ENCODE measurements around the gene CYP26A1.
"Not testable (repeated sequence)": the region's sequence is repeated elsewhere in the genome, so short reads cannot be mapped to it uniquely, and the experiment has no call there.

Gene CYP26A1

GRCh38 chr10:93080350-93081046 lies 6.8 kb downstream of the CYP26A1 start:
- DNase-seq = peak; percentile 63

DNA sequence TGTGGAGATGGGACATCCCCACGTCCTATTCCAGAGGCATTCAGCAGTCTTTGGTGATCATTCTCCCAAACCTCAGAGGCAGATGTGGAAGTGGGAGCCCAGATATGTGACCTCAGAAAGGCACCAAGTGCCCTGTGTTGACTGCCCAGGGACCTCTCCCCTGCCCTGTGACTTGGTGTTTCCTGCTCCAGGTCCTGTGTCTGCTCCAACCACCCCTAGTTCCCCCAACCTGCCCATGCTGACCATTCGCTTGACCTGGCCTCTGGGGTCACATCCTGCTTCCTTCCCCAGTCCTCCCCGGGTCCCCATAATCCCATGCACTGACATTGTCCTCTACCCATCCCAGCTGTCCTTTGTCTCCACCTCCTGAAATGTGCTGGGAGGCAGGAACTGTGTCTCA lies 7.6 kb downstream of the CYP26A1 start:
- no peak for DNase-seq

DNA sequence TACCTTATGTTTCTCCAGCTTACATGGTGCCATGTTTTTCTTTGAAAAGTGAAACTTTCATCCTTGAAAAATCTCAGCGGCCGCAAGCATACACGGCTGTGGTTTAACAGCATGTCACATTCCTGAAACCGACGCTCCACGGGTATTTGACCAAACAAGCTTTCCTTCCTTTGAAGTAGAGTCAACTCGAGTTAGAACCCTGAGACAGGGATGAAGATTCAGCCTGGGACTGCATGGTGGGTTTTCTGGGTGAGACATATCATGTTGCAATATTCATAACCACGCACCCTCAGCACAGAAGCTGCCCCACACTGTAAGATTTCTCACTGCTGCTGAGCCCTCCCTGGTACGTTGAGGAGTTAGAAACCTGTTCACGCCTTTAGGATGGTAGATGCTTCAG lies 8.1 kb downstream of the CYP26A1 start:
- no peak for DNase-seq

- no peak for DNase-seq
These were observed 10.2 kb downstream of the CYP26A1 start for GRCh38 chr10:93083743-93084539.

GRCh38 chr10:93085272-93085859 lies 11.7 kb downstream of the CYP26A1 start:
- DNase-seq = no peak

DNA sequence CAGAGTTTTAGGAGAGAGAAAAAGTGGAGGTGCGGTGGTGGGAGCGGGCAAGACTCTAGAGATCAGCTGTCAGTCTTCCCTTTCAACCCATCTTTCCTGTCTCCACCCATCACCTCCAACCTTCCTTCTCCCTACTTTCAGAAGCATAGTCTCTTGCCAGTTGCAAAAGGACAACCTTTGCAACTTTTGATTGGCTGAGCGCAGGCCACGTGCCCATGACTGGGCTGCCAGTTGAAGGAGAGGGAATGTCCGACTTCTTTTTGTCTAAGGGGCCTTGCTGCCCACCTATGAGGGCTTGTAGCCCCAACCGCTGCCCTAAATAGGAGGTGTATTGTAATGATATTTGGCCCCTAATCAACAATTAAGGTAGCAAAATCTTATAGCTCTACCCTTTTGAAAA lies 12.6 kb downstream of the CYP26A1 start:
- DNase-seq = no peak

DNA sequence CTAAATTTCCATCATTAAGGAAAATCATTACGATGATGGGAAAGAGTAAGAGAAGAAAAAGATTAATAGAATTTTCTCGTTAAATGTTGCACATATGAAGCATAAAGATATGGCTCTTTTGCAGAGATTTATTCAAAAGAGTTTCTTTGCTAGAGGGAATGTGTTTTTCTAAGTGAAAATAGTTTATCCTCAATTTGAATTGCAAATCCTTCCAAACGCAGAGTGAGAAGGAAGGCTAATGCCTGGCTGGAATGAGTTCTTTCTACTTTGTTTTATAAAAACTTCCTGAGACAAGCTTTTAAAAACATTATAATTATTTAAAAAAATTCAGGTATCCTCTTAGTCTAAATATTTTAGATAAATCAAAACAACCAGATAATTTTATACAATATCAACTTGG lies 14.2 kb downstream of the CYP26A1 start:
- DNase-seq = no peak

GRCh38 chr10:93088466-93088865 lies 14.8 kb downstream of the CYP26A1 start:
- no peak for DNase-seq

GRCh38 chr10:93090619-93091018 lies 16.9 kb downstream of the CYP26A1 start:
- DNase-seq = no peak

DNA sequence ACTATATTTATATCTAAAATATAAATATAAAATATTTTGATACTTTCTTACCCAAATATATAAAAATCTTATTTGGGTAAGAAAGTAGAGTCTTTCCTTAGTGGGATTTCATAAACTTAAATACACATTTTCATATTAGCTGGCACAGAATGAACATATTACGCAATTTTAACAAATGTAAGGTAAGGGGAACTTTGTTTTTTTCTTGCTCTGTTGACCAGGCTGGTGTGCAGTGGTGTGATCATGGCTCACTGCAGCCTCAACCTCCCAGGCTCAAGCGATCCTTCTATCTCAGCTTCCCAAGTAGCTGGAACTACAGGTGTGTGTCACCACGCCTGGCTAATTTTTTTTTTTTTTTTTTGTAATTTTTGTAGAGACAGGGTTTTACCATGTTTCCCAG lies 18.3 kb downstream of the CYP26A1 start:
- DNase-seq = no peak

- no peak for DNase-seq
These were observed 21.5 kb downstream of the CYP26A1 start for GRCh38 chr10:93095225-93095624.

DNA sequence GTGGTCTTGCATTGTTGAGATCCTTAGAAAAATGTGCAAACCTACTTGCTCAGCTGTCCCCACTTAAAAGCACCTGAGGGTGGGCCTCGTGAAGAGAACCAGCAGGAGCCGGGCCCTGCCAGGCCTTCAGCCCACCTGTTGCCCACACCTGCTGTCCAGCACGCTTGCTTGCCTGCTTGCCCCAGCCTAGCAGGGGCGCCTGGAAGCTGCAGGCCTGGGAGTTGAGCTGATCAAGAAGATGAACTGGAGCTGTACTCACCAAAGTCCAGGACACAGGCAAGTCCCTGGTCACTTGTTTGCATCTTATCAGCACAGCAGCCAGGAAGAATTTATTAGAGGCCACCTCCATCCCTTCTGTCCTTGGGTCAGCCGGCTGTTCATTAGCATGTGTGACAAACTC lies 23.2 kb downstream of the CYP26A1 start:
- DNase-seq = no peak

- no peak for DNase-seq
These were observed 23.7 kb downstream of the CYP26A1 start for GRCh38 chr10:93097386-93097785.

- DNase-seq = no peak
These were observed 25.1 kb downstream of the CYP26A1 start for GRCh38 chr10:93098816-93099215.

GRCh38 chr10:93099670-93100069 lies 26.0 kb downstream of the CYP26A1 start:
- no peak for DNase-seq

DNA sequence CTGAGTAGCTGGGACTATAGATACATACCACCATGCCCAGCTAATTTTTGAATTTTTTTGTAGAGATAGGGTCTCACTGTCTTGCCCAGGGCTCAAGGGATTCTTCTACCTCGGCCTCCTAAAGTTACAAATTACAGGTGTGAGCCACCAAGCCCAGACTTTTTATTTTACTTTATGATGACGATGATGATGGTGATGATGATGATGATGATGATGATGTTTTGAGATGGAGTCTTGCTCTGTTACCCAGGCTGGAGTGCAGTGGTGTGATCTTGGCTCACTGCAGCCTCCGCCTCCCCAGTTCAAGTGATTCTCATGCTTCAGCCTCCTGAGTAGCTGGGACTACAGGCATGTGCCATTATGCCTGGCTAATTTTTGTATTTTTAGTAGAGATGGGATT lies 27.5 kb downstream of the CYP26A1 start:
- not testable (repeated sequence) for DNase-seq

- DNase-seq = no peak
These were observed 30.3 kb downstream of the CYP26A1 start for GRCh38 chr10:93103953-93104352.

- DNase-seq = no peak
These were observed 33.0 kb downstream of the CYP26A1 start for GRCh38 chr10:93106631-93107072.

DNA sequence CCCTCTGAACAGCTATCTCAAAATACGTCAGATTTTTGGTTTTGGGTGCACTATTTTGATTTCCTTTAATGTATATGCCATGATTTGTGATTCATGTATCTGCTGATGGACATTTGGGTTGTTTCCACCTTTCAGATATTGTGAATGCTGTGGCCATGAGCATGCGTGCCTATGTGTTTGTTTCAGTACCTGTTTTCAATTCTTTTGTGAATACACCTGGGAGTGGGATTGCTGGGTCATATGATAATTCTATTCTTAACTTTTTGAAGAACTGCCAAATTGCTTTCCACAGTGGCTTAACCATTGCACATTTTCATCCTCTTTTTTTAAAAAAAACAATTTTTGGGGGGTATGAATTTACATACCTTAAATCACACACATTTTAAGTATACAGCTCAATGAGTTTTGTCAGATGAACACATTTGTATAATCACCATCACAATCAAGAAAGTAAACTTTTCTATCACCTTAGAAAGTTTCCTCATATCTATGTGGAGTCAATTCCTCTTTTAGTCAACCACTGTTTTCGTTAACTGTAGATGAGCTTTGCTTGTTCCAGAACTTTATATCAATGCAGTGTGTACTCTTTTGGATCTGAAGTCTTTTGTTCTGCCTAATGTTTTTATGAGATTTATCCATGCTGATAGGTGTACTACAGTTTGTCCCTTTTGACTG lies 36.9 kb downstream of the CYP26A1 start:
- DNase-seq = no peak

DNA sequence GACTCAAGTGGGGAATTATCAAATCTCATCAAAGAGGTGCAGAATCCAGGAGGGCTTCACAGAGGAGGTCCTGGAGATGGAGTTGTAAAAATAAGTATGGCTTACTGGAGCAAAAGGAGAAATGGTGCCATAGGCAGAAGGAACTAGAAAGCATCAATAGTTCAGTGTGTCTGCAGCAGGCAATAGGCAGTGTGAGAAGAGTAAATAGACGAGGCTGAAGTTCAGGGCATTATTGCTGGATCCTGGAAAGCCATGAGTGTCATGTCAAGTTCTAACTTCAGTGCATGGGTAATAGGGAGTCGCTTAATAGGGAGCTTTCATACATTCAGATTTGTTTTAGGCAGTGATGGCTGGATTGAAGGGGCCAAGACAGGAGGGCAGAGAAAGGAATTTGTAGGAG lies 39.3 kb downstream of the CYP26A1 start:
- DNase-seq = no peak

- peak; percentile 81 for DNase-seq
These were observed 42.1 kb downstream of the CYP26A1 start for GRCh38 chr10:93115661-93116383.

- no peak for DNase-seq
These were observed 47.6 kb downstream of the CYP26A1 start for GRCh38 chr10:93121311-93121710.

DNA sequence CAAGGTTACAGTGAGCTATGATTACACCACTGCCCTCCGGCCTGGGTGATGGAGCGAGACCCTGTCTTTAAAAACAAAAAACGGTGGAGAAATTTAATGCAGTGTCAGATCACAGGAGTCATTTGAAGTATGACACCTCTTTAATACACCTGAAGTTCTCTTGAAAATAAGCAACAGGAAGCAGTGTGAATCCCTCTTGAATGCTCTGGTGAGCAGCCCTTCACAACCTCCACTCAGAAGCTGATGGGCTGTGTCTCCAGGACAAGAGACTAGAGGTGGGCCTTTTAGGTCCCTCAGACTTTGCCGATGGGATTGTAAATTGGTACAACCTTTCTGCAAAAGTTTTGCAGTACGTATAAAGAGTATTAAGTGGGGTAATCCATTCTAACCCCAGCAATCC lies 50.1 kb downstream of the CYP26A1 start:
- no peak for DNase-seq
